Measurements from ENCODE around the gene APOBEC4.
"Not testable (repeated sequence)": the region's sequence is repeated elsewhere in the genome, so short reads cannot be mapped to it uniquely, and the experiment has no call there.

The APOBEC4 gene

GRCh38 chr1:183633676-183634343, 19.3 kb downstream of the APOBEC4 start:
- DNase-seq: peak; percentile 90

GRCh38 chr1:183632964-183633363, 20.2 kb downstream of the APOBEC4 start:
- no peak for DNase-seq

- DNase-seq: no peak
Observed at GRCh38 chr1:183632114-183632513, 21.0 kb downstream of the APOBEC4 start.

- DNase-seq: no peak
Observed at GRCh38 chr1:183630748-183631147, 22.4 kb downstream of the APOBEC4 start.

- DNase-seq: no peak
Observed at GRCh38 chr1:183628537-183628936, 24.6 kb downstream of the APOBEC4 start.

- DNase-seq: not testable (repeated sequence)
Observed at GRCh38 chr1:183626236-183626635, 26.9 kb downstream of the APOBEC4 start.

GRCh38 chr1:183622884-183623785, 30.0 kb downstream of the APOBEC4 start:
- DNase-seq: peak; percentile 80

GRCh38 chr1:183622013-183622412, 31.1 kb downstream of the APOBEC4 start:
- DNase-seq: peak; percentile 46

- DNase-seq: no peak
Observed at GRCh38 chr1:183620311-183620710, 32.8 kb downstream of the APOBEC4 start.

- DNase-seq: no peak
Observed at GRCh38 chr1:183619781-183620180, 33.3 kb downstream of the APOBEC4 start.

- not testable (repeated sequence) for DNase-seq
Observed at GRCh38 chr1:183618202-183618601, 34.9 kb downstream of the APOBEC4 start.

GRCh38 chr1:183612975-183613374, 40.1 kb downstream of the APOBEC4 start:
- not testable (repeated sequence) for DNase-seq

- DNase-seq: no peak
Observed at GRCh38 chr1:183612407-183612806, 40.7 kb downstream of the APOBEC4 start.

GRCh38 chr1:183611021-183611420, 42.1 kb downstream of the APOBEC4 start:
- no peak for DNase-seq

GRCh38 chr1:183609759-183610452, 43.2 kb downstream of the APOBEC4 start:
- DNase-seq: no peak

GRCh38 chr1:183609313-183609712, 43.8 kb downstream of the APOBEC4 start:
- peak; percentile 91 for DNase-seq

GRCh38 chr1:183607322-183607980, 45.7 kb downstream of the APOBEC4 start:
- DNase-seq: no peak

GRCh38 chr1:183605904-183606303, 47.2 kb downstream of the APOBEC4 start:
- no peak for DNase-seq

- DNase-seq: no peak
Observed at GRCh38 chr1:183604815-183605214, 48.3 kb downstream of the APOBEC4 start.

- DNase-seq: peak; percentile 86
Observed at GRCh38 chr1:183604038-183604808, 48.9 kb downstream of the APOBEC4 start.

- no peak for DNase-seq
Observed at GRCh38 chr1:183602510-183602909, 50.6 kb downstream of the APOBEC4 start.

- no peak for DNase-seq
Observed at GRCh38 chr1:183600634-183601033, 52.5 kb downstream of the APOBEC4 start.
